22Rv1 (cell line): Measurements from ENCODE around the gene CYP27C1.

Experiments used
- H3K27ac ChIP-seq: fragments of 450-650 bp; 2 replicates; pipeline ENCODE4 v1.5.1; 2017
- ZFX ChIP-seq: fragments of 450-650 bp; IDR thresholded peaks from 2 replicates; pipeline ENCODE4 v1.6.1; 2017; ENCODE audit warnings: antibody characterized with exemption, borderline replicate concordance
- TF ChIP-seq, protein P1 (sequence below): fragments of 450-650 bp; IDR thresholded peaks from 2 replicates; pipeline ENCODE4 v1.5.1; 2017; ENCODE audit warnings: mild to moderate bottlenecking

The CYP27C1 gene

DNA sequence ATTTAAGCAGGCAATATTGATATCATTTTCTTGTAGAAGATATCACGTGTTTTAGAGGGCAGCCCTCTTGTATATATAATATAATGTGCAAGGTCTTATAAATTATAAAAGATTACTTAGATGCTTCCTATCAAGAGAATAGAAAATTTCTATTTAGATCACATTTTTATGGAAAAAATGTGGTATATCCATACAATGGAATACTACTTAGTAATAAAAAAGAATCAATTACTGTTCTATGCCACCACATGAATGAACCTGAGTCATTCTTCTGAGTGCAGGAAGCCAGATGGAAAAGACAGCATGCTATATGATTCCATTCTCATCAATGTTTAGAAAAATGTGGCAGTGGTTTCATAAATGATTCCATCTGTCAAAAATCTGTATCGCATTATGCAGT is 23.6 kb downstream of the CYP27C1 start:
- TF ChIP-seq, protein P1, sequence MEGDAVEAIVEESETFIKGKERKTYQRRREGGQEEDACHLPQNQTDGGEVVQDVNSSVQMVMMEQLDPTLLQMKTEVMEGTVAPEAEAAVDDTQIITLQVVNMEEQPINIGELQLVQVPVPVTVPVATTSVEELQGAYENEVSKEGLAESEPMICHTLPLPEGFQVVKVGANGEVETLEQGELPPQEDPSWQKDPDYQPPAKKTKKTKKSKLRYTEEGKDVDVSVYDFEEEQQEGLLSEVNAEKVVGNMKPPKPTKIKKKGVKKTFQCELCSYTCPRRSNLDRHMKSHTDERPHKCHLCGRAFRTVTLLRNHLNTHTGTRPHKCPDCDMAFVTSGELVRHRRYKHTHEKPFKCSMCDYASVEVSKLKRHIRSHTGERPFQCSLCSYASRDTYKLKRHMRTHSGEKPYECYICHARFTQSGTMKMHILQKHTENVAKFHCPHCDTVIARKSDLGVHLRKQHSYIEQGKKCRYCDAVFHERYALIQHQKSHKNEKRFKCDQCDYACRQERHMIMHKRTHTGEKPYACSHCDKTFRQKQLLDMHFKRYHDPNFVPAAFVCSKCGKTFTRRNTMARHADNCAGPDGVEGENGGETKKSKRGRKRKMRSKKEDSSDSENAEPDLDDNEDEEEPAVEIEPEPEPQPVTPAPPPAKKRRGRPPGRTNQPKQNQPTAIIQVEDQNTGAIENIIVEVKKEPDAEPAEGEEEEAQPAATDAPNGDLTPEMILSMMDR: no peak
- no peak for TF ChIP-seq ZFX
- H3K27ac ChIP-seq: no peak overlapping the region

GRCh38 chr2:127195140-127196074 is 24.7 kb downstream of the CYP27C1 start:
- TF ChIP-seq ZFX: no peak
- TF ChIP-seq, protein P1: no peak

DNA sequence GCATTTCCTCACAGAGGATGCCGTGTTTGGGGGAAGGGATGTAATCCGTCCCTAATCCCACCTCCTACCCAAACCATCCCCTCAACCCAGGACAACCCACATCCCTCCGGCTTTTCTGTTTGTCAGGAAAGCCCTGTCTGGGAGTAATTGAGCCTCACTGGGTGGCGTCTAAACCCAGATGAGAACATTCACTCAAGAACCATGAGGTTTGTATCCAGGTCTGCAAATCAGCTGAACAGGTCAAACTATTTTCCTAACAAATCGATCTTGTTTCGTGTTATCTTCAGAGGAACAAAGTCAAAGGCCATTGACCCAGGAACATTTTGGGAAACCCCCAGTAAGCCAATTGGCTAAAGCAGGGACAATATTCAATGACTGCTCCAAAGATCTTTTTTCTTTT is 25.7 kb downstream of the CYP27C1 start:
- TF ChIP-seq, protein P1: no peak
- no peak for TF ChIP-seq ZFX
- H3K27ac ChIP-seq: no peak overlapping the region

More at GRCh38 chr2:127195140-127196074, 24.7 kb downstream of the CYP27C1 start:
- H3K27ac ChIP-seq: no peak overlapping the region

GRCh38 chr2:127193967-127194280 is 26.2 kb downstream of the CYP27C1 start:
- H3K27ac ChIP-seq: no peak overlapping the region

DNA sequence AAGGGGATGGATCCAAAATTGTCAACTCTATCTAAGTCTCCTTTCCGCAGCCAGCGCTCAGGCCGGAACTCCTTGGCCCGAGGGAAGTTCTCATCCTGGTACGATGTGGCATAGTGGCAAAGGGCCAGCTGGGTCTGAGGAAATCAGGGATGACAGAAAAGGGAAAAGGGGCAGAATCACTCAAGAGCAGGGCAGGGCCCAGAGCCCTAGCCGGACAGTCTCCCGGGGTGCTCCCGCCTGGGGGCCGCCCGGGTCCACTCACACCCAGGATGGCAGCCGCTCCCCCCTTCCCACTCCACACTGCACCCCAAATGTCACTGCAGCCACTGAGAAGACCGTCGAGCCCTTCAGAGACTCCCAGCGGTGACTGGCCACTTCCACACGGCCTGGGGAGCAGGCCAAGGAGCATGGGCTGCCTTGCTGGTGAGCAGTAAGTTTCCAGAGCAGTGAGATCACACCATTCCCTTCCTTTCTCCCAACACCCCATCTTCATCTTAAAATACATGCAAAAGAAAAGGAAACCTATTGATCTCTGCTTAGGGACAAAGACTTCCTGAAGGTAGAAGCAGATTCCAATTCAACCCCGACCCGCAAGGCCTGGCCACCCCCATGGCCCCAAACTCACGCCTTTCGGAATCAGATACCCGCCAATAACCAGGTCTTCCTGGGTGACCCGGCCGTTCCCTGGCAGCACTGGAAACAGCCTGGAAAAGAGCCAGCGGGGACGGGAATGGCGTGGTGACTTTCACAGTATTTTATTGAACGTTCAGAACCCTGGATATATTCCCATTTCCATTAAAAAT is 26.7 kb downstream of the CYP27C1 start:
- no peak overlapping the region for H3K27ac ChIP-seq
- TF ChIP-seq, protein P1: no peak
- TF ChIP-seq ZFX: no peak

More at GRCh38 chr2:127193967-127194280, 26.2 kb downstream of the CYP27C1 start:
- no peak for TF ChIP-seq ZFX
- TF ChIP-seq, protein P1: no peak

- TF ChIP-seq, protein P1: no peak
- TF ChIP-seq ZFX: no peak
- no peak overlapping the region for H3K27ac ChIP-seq
These were observed 28.5 kb downstream of the CYP27C1 start for GRCh38 chr2:127191331-127192219.
